DLD1 (cell line): ENCODE results near the gene EVC2.
"Not testable (repeated sequence)": the region's sequence is repeated elsewhere in the genome, so short reads cannot be mapped to it uniquely, and the experiment has no call there.

Experiments
- in situ Hi-C: cut with HindIII; loops from 2 replicates; pipeline ENCODE4 v1.10.0; 2017; ENCODE audit warnings: low sequenced_read_pairs

Gene EVC2

DNA sequence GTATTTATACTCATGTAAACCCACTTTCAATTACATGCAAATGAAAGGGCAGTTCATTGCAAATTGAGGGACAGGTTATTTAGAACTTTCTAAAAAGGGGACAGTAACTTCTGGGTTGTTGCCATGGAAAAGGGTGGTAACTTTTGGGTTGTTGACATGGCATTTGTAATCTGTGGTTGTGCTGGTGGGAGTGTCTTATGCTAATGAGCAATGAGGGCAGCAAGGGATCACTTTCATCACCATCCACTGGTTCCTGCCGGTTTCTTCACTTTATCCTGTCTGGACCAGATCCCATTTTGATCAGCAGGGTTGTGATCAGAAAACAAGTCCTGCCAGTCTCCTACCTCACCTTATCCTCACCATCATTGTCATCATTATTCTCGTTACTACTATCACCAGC is 34.6 kb upstream of the EVC2 start:
- in situ Hi-C loops = no loop called here

DNA sequence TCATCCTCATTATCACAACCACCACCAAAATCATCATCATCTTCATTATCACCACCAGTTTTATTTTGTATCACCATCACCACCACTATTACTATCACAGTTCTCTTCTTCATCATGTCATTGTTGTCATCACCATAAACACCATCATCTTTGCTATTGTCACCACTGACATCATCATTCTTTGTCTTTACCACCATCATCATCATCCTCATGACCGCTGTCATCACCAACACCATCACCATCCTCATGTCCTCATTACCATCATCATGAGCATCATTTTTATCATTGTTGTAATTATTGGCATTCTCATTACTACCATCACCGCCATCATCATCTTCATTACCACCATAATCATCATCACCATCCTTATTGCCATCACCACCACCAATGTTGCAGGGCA is 34.0 kb upstream of the EVC2 start:
- in situ Hi-C loops = no loop called here

DNA sequence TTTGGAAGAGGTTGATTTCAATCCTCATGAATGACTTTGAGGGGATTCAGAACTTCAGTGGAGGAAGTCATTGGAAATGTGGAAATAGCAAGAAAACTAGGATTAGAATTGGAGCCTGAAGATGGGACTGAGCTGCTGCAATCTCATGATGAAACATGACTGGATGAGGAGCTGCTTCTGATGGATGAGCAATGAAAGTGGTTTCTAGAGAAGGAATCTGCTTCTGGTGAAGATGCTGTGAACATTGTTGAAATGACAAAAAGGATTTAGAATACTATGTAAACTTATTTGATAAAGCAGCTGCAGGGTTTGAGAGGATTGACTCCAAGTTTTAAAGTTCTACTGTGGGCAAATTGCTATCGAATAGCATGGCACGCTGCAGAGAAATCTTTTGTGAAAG is 29.7 kb upstream of the EVC2 start:
- in situ Hi-C loops = no loop called here

DNA sequence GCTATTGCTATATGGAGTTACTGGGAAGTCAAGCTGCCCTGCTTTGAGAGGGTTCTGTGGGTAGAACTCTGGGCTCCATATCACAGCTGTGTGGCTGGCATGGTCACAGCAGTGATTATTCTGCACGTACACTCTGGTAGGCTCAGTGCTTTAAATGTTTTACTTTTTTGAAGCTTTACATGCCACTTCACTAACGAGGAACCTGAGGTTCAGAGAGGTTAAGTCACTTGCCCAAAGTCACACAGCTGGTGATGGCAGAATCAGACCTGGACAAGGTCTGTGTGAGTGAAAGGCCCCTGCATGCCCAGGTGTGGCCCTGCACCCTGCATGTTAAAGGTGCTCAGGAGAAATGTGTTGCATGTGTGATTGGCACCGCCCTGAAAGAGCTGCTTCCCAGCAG is 27.1 kb upstream of the EVC2 start:
- in situ Hi-C loops = no loop called here

DNA sequence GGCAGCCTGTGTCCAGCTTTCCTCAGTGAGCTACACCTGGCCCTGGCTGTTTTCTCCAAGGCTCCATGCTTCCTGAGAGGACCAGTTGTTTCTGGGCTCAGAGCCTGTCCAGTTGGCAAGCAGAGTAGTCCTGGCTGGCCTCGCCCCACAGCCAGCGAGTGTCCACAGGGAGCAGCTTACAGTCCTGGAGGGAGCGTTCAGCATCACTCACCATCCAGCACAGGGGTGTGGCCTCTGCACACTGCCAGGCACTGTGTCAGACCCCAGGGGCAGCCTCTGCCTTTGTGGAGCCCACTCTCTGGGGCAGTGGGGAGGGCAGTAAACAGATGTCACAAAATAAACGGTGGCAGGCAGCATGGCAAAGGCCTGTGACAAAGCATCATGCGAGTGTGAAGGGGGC is 26.5 kb upstream of the EVC2 start:
- in situ Hi-C loops = no loop called here

DNA sequence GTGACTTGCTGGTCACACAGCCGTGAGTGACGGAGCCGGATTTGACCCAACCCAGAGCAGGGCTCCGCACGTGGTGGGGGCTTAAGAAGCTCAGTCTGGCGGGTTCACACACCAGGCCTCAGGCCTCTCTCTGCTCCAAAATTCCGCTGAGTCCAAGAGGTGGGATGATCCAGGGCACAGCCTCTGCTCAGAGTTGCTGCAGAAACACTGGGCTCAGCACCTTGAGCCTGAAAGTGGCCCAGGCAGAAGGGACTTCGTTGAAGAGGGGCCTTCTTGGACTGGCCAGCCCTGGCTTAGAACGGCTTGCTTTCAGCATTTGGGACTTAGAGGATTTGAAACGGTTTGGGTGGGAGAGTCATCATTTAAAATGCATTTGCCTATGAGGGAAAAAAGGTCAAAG is 23.8 kb upstream of the EVC2 start:
- in situ Hi-C loops = no loop called here

DNA sequence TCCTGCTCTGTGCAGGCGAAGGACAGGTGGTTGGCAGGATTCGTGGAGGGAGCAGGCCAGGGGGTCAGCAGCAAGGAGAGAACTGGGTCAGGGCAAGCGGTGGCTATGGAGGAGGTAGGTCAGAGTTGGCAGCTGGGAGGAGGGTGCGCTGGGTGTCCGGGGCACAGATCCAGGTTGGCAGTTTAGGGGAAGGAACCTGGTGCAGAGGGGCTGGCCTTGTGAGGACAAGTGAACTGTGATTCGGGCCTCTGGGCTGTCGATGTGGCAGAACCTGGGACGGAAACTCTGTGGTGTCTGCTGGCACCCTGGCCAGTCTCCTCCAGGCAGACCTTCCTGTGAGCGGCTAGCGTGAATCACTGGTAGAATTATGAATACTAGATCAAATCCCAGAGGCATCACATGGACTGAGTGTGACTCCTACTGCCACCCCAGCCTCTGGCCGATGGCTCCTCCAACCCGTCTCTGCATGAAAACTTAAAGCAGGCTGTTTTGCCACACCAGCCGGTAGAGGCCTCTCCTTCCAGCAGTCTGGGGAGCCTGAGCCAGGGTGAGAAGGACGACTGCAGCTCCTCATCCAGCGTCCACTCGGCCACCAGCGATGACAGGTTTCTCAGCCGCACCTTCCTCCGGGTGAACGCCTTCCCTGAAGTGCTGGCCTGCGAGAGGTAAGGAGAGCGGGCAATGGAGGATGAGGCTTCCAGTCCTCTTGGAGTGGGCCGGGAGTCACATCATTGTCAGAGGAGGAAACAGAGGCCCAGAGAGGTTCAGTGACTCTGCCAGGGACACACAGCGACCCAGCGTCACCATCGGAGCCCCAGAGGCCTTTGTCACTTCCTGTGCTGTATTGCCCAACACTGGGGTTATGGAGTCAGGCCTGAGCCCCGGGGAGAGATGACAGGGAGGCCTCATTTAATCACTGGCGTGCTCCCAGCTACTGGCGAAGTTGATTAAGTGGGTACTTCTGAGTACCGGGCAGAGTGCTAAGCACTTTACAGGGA is 22.9 kb upstream of the EVC2 start:
- in situ Hi-C loops = no loop called here

DNA sequence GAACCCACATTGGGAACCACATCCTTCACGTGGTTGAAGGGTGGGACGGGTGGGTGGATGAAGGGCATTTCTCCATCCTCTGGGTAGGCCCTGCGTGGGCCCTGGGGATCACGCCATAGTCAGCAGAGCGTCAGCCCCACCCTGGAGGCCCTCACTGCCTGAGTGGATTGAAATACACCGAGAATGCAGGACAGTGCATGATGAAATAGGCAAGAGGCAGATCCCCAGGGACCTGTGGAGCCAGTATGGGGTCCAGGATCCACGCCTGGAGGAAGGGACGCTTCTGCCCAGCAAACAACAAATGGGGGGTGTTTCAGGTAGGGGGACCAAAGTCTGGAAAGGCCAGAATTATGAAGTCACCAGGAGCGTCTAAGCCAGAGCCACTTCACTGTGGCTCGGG is 22.1 kb upstream of the EVC2 start:
- in situ Hi-C loops = no loop called here

DNA sequence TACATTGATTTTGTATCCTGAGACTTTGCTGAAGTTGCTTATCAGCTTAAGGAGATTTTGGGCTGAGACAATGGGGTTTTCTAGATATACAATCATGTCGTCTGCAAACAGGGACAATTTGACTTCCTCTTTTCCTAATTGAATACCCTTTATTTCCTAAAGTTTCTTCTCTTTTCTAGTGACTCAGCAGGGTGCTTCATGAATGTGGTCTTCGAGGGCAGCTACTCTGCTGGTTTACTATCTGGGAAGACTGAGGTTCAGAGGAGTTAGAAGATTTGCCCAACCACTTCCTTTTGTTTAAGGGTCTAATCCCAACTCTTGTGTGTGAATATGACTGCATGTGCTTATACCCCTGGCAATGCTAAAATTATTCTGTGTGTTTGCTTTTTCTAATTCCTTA is 20.1 kb upstream of the EVC2 start:
- in situ Hi-C loops = not testable (repeated sequence)

DNA sequence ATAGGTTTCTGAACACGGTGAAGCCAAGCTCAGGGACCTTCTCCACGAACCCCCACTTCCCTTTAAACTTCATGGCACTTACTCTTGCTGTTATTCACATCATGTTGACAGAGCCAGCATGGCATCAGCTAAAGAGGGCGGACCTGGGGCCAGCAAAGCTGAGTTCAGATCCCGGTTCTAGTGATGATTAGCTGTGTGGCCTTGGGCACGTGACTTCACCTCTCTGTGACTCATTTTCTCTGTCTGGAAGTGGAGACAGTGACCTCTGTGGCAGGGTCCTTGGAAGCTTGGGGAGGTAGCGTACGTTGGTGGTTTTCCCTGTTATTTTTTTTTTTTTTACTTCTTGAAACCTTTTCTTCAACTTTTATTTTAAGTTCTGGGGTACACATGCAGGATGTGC is 16.0 kb upstream of the EVC2 start:
- in situ Hi-C loops = no loop called here

DNA sequence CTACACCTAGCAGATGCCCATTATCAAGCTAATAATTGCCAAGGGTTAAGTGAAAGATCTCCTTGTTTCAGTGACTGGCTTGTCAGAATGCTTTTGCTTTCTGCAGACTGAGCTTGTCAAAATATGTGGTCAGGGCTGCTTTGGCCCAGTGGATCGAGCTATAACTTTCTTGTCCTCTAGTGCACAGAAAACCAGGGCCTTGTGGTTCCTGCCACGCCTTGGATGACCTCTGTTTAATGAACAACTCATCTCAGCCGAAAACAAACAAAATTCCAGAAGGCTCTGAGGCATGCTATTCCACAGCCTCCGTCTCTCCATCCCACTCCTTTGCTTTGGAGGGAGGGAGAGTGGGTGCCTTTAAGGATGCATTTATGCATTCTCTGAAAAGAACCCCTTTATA is 14.0 kb upstream of the EVC2 start:
- in situ Hi-C loops = no loop called here

DNA sequence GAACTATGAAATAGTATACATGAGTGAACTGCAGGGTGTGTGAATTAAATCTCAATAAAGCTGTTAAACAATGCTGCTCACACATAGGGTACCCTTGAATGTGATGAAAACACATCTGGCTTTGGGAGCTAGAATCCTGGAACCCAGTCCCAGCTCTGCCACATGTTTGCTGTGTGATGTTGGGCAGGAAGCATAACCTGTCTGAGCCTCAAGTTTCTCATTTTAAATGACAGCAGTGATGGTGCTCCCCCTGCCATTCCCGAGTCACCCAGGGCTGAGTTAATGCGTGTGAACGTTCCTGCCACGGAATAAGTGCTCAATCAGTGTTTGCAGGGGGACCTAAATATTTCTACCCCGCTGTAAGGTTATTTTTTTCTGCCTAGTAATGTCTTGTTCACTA is 13.6 kb upstream of the EVC2 start:
- in situ Hi-C loops = no loop called here

DNA sequence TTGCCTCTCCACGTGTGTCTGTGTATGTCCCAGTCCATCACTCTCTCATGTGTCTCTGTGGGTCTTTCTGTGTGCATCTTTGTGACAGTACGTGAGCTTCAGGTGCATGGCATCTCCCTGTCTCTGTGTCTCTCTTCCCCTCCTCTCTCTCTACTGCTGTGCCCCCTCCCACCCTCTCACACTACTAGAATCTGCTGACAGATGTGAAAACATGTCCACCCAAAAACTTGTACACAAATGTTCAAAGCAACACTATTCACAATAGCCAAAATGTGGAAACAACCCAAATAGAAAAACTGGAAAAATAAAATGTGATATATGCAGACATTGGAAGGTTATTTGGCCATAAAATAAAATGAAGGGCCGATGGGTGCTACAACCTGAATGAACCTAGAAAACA is 12.6 kb upstream of the EVC2 start:
- in situ Hi-C loops = no loop called here

DNA sequence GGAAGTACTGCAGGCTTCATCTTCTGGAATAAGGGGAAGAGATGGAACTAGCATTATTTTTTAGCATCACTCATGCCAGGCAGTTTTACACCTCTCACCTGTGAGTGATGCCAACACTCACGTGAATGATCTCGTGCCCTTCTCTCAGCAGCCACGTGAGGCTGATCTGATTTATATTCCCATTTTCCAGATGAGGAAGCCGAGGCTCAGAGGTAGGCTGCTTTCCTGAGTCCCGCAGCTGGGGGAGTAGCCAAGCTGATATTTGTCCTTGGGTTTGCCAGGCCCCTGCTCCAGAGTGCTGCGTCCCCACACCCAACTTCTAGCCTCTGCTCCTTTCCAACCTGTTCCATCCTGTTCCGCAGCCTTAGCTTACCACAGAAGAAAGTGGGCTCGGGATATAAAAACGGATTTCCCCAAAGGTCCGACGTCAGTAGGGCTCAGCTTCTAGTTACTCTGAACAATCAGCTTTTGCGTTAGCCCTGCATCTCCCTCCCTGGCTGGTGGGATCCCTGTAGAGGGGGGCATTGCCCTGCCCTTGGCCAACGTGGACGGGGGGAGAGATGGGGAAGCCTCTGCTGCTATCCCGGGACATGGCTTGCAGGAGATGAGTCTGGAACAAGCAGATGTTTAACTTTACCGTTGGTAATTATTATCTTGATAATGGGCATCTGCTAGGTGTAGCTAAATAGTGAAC is 11.9 kb upstream of the EVC2 start:
- in situ Hi-C loops = no loop called here

DNA sequence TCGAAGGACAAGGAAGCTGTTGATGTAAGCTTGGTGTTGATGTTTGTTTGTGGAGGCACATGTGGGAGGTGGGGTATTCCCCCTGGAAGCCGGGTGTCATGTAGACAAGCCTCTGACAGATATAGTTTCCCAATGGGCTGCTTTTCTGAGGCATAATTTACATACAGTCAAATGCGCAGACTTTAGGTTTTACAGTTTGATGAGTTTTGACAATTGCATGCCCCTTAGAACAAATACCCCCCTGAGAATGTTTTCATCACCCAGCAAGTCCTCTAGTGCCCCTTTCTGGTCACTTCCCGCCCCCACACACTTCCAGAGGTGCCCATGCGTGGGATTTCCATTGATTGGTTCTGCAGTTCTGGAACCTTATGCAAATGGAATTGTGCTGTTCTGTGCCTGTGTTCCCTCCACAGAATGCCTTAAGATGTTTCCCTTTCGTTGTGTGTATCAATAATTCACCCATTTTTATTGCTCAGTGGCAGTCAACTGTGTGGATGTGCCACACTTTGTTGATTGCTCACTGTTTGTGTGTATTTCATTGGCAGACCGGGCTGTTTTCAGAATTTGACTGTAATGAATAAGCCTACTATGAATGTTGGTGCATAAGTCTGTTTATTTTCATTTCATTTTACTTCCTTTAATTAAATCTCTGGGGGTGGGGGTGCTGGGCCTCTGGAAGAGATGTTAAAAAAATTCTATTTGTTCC is 11.1 kb upstream of the EVC2 start:
- in situ Hi-C loops = no loop called here

DNA sequence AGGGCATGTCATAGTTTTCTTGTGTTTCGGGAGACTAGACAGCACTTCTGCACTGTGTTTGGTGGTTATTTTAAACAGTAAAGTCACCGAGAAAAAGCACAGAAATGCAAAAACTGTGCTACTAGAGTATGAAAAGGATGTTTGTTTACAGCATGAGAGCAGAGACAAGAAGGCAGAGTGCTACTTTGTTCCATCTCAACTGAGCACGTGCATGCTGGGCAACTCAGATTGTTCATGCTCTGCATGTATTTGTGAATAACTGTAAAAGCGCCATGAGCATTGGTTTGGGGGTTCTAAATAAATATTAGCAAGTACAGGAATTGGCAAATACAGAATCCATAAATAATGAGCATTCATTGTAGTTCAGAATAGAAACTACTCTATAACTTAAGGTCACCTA is 10.1 kb upstream of the EVC2 start:
- in situ Hi-C loops = no loop called here

DNA sequence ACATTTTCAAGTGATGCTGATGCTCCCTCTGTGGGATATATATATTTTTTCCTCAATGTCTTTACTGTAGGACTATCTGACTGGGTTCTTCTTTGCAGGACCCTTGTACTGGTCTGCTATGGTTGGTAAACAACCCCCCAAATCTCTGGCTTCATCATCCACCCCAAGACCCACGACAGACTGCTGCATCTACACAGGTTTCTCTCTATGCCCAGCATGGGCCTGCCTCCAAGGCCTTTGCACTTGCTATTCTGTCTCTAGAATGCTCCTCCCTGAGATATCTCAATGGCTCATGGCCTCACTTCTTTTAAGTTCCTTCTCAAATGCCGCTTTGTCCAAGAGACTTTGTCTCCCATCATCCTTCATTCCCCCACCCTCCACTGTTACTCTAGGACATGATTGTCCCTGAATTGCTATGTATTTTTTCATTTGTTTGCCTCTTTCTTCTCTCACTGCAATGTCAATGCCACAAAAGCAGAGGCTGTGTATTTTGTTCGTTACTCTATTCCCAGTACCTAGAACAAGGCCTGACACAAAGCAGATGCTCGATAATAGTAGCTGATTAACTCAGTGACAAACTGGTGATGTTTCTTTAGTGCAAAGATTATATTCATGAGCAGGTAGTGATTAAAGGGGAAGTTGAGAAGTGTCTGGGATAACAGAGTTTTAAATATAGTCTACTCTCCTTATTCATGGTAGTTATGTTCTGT is 9.2 kb upstream of the EVC2 start:
- in situ Hi-C loops = no loop called here

DNA sequence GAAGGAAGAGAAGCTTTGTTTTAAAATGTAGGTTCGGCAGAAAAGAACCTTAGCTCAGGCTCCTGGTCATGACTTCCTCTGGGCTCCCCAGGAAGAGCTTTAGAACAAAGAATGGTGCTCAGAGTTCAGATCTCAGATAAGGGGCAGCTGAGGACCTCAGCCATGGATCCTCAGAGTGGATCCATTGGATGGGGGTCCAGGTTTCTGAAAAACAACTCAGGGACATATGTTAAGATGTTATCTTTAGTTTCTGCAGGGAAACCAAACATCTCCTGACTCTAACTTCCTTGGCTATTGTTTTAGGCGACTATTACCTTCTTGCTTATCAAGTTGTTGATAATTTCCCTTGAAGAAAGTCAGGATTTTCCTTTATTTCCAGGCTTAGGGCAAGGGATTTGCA is 8.0 kb upstream of the EVC2 start:
- in situ Hi-C loops = no loop called here

DNA sequence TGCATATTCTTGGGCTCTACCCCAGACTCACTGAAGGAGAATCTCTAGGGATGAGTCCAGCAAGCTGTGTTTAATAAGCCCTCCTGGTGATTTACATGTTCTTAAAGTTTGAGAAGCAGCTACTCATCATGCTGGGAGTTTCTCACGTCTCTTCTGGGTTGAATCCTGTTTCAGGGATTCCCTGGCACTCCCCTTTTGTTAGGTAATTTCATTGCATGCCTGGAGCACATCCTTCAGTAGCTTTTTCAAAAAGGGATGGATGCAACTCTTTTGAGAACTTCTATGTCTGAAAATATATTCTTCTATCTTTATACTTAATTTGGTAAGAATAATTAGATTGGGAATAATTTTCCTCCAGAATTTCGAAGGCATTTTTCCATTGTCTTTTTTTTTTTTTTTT is 7.0 kb upstream of the EVC2 start:
- in situ Hi-C loops = no loop called here

DNA sequence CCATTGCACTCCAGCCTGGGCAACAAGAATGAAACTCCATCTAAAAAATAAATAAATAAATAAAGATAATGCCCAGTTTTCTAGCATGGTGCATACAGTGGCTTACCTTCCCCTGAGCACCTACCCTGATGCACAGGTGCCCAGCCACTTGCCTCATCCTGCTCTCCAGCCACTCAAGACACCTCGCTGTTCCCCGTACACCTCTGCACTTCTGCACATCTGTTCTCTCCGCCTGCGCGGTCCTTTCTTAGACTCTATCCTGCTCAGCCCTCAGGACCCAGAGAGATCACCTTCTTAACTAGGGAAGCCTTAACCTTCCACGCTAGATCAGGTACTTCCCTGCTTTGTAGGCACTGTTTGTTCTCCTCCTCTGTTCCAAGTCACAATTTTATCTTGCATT is 5.5 kb upstream of the EVC2 start:
- in situ Hi-C loops = no loop called here

DNA sequence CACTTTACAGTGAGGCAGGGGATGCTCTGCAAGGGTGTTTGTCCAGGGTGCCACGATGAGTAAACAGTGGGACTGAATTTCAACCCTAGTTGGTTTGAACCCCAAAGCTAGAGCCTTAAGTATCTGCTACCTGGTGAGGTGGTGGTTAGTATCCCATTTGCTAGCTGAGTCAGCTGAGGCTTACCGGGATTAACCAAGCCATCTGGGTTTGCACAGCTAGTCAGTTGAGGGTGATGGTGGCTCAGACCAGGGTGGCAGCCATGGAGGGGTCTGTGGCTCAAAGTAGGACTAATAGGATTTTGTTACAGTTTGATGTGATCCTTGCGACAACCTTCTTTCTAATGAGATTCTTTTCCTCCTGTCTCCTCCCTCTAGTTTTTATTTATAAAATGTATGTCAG is 4.6 kb upstream of the EVC2 start:
- in situ Hi-C loops = no loop called here
